GM18951 (cell line): ENCODE data around the gene SCART1.
"Not testable (repeated sequence)": the region's sequence is repeated elsewhere in the genome, so short reads cannot be mapped to it uniquely, and the experiment has no call there.

ENCODE experiments used
- POLR2A ChIP-seq: IDR thresholded peaks from 4 replicates; pipeline ENCODE4 v1.6.1; 2011; ENCODE audit warnings: mild to moderate bottlenecking; ENCODE audit not compliant: insufficient read length, insufficient read depth; ENCODE audit errors: extremely low read depth
- in situ Hi-C: fragments of 300-500 bp; cut with MboI; formaldehyde crosslinking; loops from one replicate; pipeline ENCODE4 v1.12.0; 2022; ENCODE audit warnings: low sequenced_read_pairs, mixed read lengths, inconsistent platforms; ENCODE audit not compliant: unreplicated experiment

SCART1 gene

GRCh38 chr10:133484818-133485217 lies 31.1 kb downstream of the SCART1 start:
- in situ Hi-C loops = no loop called here
- TF ChIP-seq POLR2A = no peak

GRCh38 chr10:133487085-133487484 lies 33.3 kb downstream of the SCART1 start:
- in situ Hi-C loops = no loop called here

GRCh38 chr10:133488354-133488753 lies 34.6 kb downstream of the SCART1 start:
- no peak for TF ChIP-seq POLR2A
- in situ Hi-C loops = no loop called here

More at GRCh38 chr10:133487085-133487484, 33.3 kb downstream of the SCART1 start:
- no peak for TF ChIP-seq POLR2A

- in situ Hi-C loops = no loop called here
- no peak for TF ChIP-seq POLR2A
Observed at GRCh38 chr10:133489816-133490588, 36.3 kb downstream of the SCART1 start.

- in situ Hi-C loops = not testable (repeated sequence)
Observed at GRCh38 chr10:133493562-133493961, 39.8 kb downstream of the SCART1 start.

- in situ Hi-C loops = not testable (repeated sequence)
Observed at GRCh38 chr10:133497363-133497762, 43.6 kb downstream of the SCART1 start.

- in situ Hi-C loops = not testable (repeated sequence)
Observed at GRCh38 chr10:133499176-133499575, 45.4 kb downstream of the SCART1 start.

- in situ Hi-C loops = not testable (repeated sequence)
Observed at GRCh38 chr10:133500897-133501296, 47.2 kb downstream of the SCART1 start.

GRCh38 chr10:133509700-133510099 lies 56.0 kb downstream of the SCART1 start:
- no peak for TF ChIP-seq POLR2A
- in situ Hi-C loops = no loop called here

- no peak for TF ChIP-seq POLR2A
- in situ Hi-C loops = no loop called here
Observed at GRCh38 chr10:133511408-133511807, 57.7 kb downstream of the SCART1 start.

- in situ Hi-C loops = no loop called here
- no peak for TF ChIP-seq POLR2A
Observed at GRCh38 chr10:133511907-133512528, 58.3 kb downstream of the SCART1 start.

- TF ChIP-seq POLR2A = no peak
- in situ Hi-C loops = no loop called here
Observed at GRCh38 chr10:133515471-133515870, 61.7 kb downstream of the SCART1 start.

- no peak for TF ChIP-seq POLR2A
- in situ Hi-C loops = no loop called here
Observed at GRCh38 chr10:133516057-133516456, 62.3 kb downstream of the SCART1 start.

GRCh38 chr10:133518517-133518916 lies 64.8 kb downstream of the SCART1 start:
- in situ Hi-C loops = not testable (repeated sequence)
